Fibroblast of lung (primary cell): ENCODE measurements around the gene KRTAP3-1. TPM values are rescaled to one million over a fixed set of nuclear protein-coding genes. Genes with fewer than 3 reads are reported as not detected.

Source experiments
- DNase-seq, 2 donors: peaks; one replicate each; pipeline versions ENCODE4 v3.0.0 to v3.0.0-alpha.2; 2010; ENCODE audit warnings: low read depth in 2 of 2
- H2AFZ ChIP-seq: 2 replicates; pipeline ENCODE4 v1.5.1; 2012; ENCODE audit warnings: low read length, control low read depth, inconsistent platforms
- H3K27ac ChIP-seq: 2 replicates; pipeline ENCODE4 v1.5.1; 2011; ENCODE audit warnings: low read length, control low read depth; ENCODE audit not compliant: insufficient read depth
- H3K27me3 ChIP-seq: 2 replicates; pipeline ENCODE4 v1.5.1; 2011; ENCODE audit warnings: mild to moderate bottlenecking, low read length; ENCODE audit not compliant: control insufficient read depth, insufficient read depth
- H3K36me3 ChIP-seq: 2 replicates; pipeline ENCODE4 v1.5.1; 2011; ENCODE audit warnings: low read length; ENCODE audit not compliant: control insufficient read depth, insufficient read depth
- H3K4me1 ChIP-seq: 2 replicates; pipeline ENCODE4 v1.5.1; 2011; ENCODE audit warnings: low read length; ENCODE audit not compliant: control insufficient read depth, insufficient read depth; ENCODE audit errors: extremely low read depth
- H3K4me2 ChIP-seq: 2 replicates; pipeline ENCODE4 v1.5.1; 2011; ENCODE audit warnings: low read length, control low read depth; ENCODE audit not compliant: insufficient read depth; ENCODE audit errors: extremely low read depth
- H3K4me3 ChIP-seq, 4 experiments: fragments of 200-600 bp in 1 of 4; sonication (generic) in 1 of 4; replicated peaks in 1 of 4; 2 replicates each; pipeline ENCODE4 v1.5.1; 2011 to 2016; ENCODE audit warnings: low read length in 4 of 4, low read depth in 3 of 4, mild to moderate bottlenecking in 3 of 4, control low read depth in 2 of 4, inconsistent platforms in 1 of 4, mixed read lengths in 1 of 4; ENCODE audit not compliant: insufficient read depth in 1 of 4; ENCODE audit errors: control extremely low read depth in 1 of 4
- H3K79me2 ChIP-seq: 2 replicates; pipeline ENCODE4 v1.5.1; 2012; ENCODE audit warnings: mild to moderate bottlenecking, low read length, inconsistent platforms; ENCODE audit not compliant: control insufficient read depth, insufficient read depth
- H3K9ac ChIP-seq: 2 replicates; pipeline ENCODE4 v1.5.1; 2011; ENCODE audit warnings: mild to moderate bottlenecking, low read length, control low read depth; ENCODE audit not compliant: insufficient read depth
- H3K9me3 ChIP-seq: 2 replicates; pipeline ENCODE4 v1.5.1; 2012; ENCODE audit warnings: low read depth, low read length; ENCODE audit not compliant: control insufficient read depth, insufficient read depth
- H4K20me1 ChIP-seq: 2 replicates; pipeline ENCODE4 v1.5.1; 2011; ENCODE audit warnings: low read length; ENCODE audit not compliant: control insufficient read depth, insufficient read depth; ENCODE audit errors: extremely low read depth
- CTCF ChIP-seq, 2 donors: IDR thresholded peaks in 1 of 2; conservative IDR thresholded peaks in 1 of 2; 1 replicate in 1 of 2; 2 replicates in 1 of 2; pipeline ENCODE4 v1.5.1; 2011 to 2012; ENCODE audit warnings: low read length in 2 of 2, control low read depth in 1 of 2, inconsistent platforms in 1 of 2, low read depth in 1 of 2, mild to moderate bottlenecking in 1 of 2
- EZH2 ChIP-seq: IDR thresholded peaks from 2 replicates; pipeline ENCODE4 v1.5.1; 2012; ENCODE audit warnings: low read length, control low read depth, mild to moderate bottlenecking; ENCODE audit errors: missing control alignments
- polyA plus RNA-seq, 2 donors: library from polyadenylated mRNA; depleted of rRNA in 1 of 2; stranded (reverse) in 1 of 2; unstranded in 1 of 2; fragments of >200 nt; gene quantifications; 2 replicates each; pipeline ENCODE4 v1.2.1, GENCODE V29; 2011 to 2012; ENCODE audit warnings: missing spikeins in 1 of 2
- total RNA-seq: library from RNA; depleted of rRNA; stranded (reverse); fragments of >200 nt; gene quantifications from 2 replicates; pipeline ENCODE4 v1.2.1, GENCODE V29; 2014

Gene KRTAP3-1
- total and polyA plus RNA-seq, 2 donors (not counting 1 experiment from before 2014, with no cell fraction given) = not detected

GRCh38 chr17:40980596-40980995 is 28.3 kb downstream of the KRTAP3-1 start:
- H3K4me2 ChIP-seq = peak overlapping the region; percentile 69
- H3K4me1 ChIP-seq = peaks cover 6% of the 10 kb centered on the region
- no peak overlapping the region for H3K9ac ChIP-seq
- no peaks in the 10 kb centered on the region for H3K9me3 ChIP-seq
- peak overlapping the region in 1 of 4 experiments; percentile 15 for H3K4me3 ChIP-seq
- H3K27ac ChIP-seq = no peak overlapping the region
- TF ChIP-seq EZH2 = no peak
- no peak for TF ChIP-seq CTCF (conservative IDR thresholded peaks at IDR 0.05 in 1 of 2, IDR thresholded peaks at IDR 0.05 in 1 of 2; ENCODE audit: low read depth in 1 of 2, low read length in 2 of 2)
- H3K36me3 ChIP-seq = no peaks in the 10 kb centered on the region
- H3K27me3 ChIP-seq = no peaks in the 10 kb centered on the region
- H2AFZ ChIP-seq = peak overlapping the region; percentile 84
- DNase-seq = peak in 1 of 2 donors; percentile 53
- no peaks in the 10 kb centered on the region for H4K20me1 ChIP-seq
- no peaks in the 10 kb centered on the region for H3K79me2 ChIP-seq

- H3K27ac ChIP-seq = no peak overlapping the region
- H3K4me1 ChIP-seq = peaks cover 6% of the 10 kb centered on the region
- no peaks in the 10 kb centered on the region for H4K20me1 ChIP-seq
- DNase-seq = no peak
- no peaks in the 10 kb centered on the region for H3K79me2 ChIP-seq
- H3K4me3 ChIP-seq = no peak overlapping the region
- H3K36me3 ChIP-seq = no peaks in the 10 kb centered on the region
- H3K4me2 ChIP-seq = no peak overlapping the region
- H3K27me3 ChIP-seq = no peaks in the 10 kb centered on the region
- no peak for TF ChIP-seq EZH2
- TF ChIP-seq CTCF (conservative IDR thresholded peaks at IDR 0.05 in 1 of 2, IDR thresholded peaks at IDR 0.05 in 1 of 2; ENCODE audit: low read depth in 1 of 2, low read length in 2 of 2) = no peak
- no peaks in the 10 kb centered on the region for H3K9me3 ChIP-seq
- H2AFZ ChIP-seq = no peak overlapping the region
- H3K9ac ChIP-seq = no peak overlapping the region
These were observed 28.8 kb downstream of the KRTAP3-1 start for GRCh38 chr17:40980117-40980516.

GRCh38 chr17:40978575-40979151 is 30.3 kb downstream of the KRTAP3-1 start:
- H3K36me3 ChIP-seq = no peaks in the 10 kb centered on the region
- H2AFZ ChIP-seq = no peak overlapping the region

More at GRCh38 chr17:40978575-40979151, 30.3 kb downstream of the KRTAP3-1 start:
- no peak for DNase-seq
- H3K9ac ChIP-seq = no peak overlapping the region
- H3K4me1 ChIP-seq = peaks cover 6% of the 10 kb centered on the region
- H3K27me3 ChIP-seq = no peaks in the 10 kb centered on the region
- TF ChIP-seq CTCF (conservative IDR thresholded peaks at IDR 0.05 in 1 of 2, IDR thresholded peaks at IDR 0.05 in 1 of 2; ENCODE audit: low read depth in 1 of 2, low read length in 2 of 2) (no peak), EZH2 (no peak)
- H3K4me2 ChIP-seq = no peak overlapping the region
- no peaks in the 10 kb centered on the region for H3K9me3 ChIP-seq
- H3K79me2 ChIP-seq = no peaks in the 10 kb centered on the region
- H3K4me3 ChIP-seq = no peak overlapping the region
- H4K20me1 ChIP-seq = no peaks in the 10 kb centered on the region
- no peak overlapping the region for H3K27ac ChIP-seq
